Psoas muscle (tissue), 8 donors: ENCODE measurements around the gene HDAC8. TPM values are rescaled to one million over a fixed set of nuclear protein-coding genes. Genes with fewer than 3 reads are reported as not detected.

Experiments
- ATAC-seq, 4 donors: fragments of 200-7000 bp; cut with Tn5 transposase; one replicate each; pipeline ENCODE4 v1.9.1; 2020; ENCODE audit warnings: moderate library complexity in 3 of 4, mild to moderate bottlenecking in 2 of 4
- DNase-seq, 2 donors: peaks; one replicate each; pipeline ENCODE4 v3.0.0-alpha.2; 2020
- H3K27ac ChIP-seq: fragments of 200-600 bp; one replicate; pipeline ENCODE4 v1.8.0; 2022
- H3K27me3 ChIP-seq, 3 donors: fragments of 200-600 bp in 1 of 3; one replicate each; pipeline versions ENCODE4 v1.6.1 to v1.8.0; 2013 to 2022; ENCODE audit warnings: low read length in 2 of 3, mild to moderate bottlenecking in 2 of 3, moderate library complexity in 1 of 3; ENCODE audit not compliant: insufficient read depth in 3 of 3
- H3K36me3 ChIP-seq, 2 donors: fragments of 200-600 bp in 1 of 2; one replicate each; pipeline versions ENCODE4 v1.6.1 to v1.8.0; 2013 to 2022; ENCODE audit warnings: low read depth in 1 of 2, mild to moderate bottlenecking in 1 of 2, moderate library complexity in 1 of 2; ENCODE audit not compliant: insufficient read depth in 1 of 2
- H3K4me1 ChIP-seq: fragments of 200-600 bp; one replicate; pipeline ENCODE4 v1.8.0; 2022
- H3K4me3 ChIP-seq: fragments of 200-600 bp; one replicate; pipeline ENCODE4 v1.8.0; 2022; ENCODE audit warnings: mild to moderate bottlenecking
- H3K9me3 ChIP-seq: fragments of 200-600 bp; one replicate; pipeline ENCODE4 v1.8.0; 2022
- WGBS, 3 donors: extraction: QIAGEN DNeasy Blood & Tissue Kit; methylation state at CpG; one replicate each; pipeline versions ENCODE4 v1.1.6 to v1.1.7; 2013; 5-methylcytosine and 5-hydroxymethylcytosine counted together
- intact Hi-C, 2 donors: fragments of 100-400 bp; cut with DNase I; formaldehyde crosslinking; loops; one replicate each; pipeline versions ENCODE4 v1.11.0 to v1.14.2; 2022
- polyA plus RNA-seq, 3 donors: library from polyadenylated mRNA; stranded (reverse); fragments of 200-250 nt; gene quantifications; one replicate each; pipeline ENCODE4 v1.2.3, GENCODE V29; 2013
- total RNA-seq, 4 donors: library from RNA; stranded (reverse); fragmentation: NEBNext Ultra II Directional in 2 of 4; extraction: Animal tissue kit (Norgen Biotek cat#: 25700) in 2 of 4; gene quantifications; one replicate each; pipeline versions ENCODE4 v1.2.1 to v1.2.4, GENCODE V29; 2021 to 2023
- TF ChIP-seq, protein P1 (sequence below): fragments of 200-600 bp; IDR thresholded peaks from one replicate; pipeline ENCODE4 v1.8.0; 2022; ENCODE audit warnings: antibody characterized with exemption
- donor health status: healthy with polysubstance abuse.
- donor health status: DM: no; HTN: no; CAD: no; lungs with moderate emphysema.
- donor health status: Bipolar disorder and iron deficiency.
- donor health status: healthy.
- donor health status: DM: yes; HTN: yes; CAD: no.
- donor health status: DM: no; HTN: no; CAD: no.
- donor health status: DM: no; HTN: no; CAD: no.
- donor health status: DM: yes; HTN: yes; CAD: no.

The HDAC8 gene
- total and polyA plus RNA-seq, 7 donors, result 5.8 to 17.5 (median 10.8) TPM

GRCh38 chrX:72392042-72392441 lies 180.6 kb downstream of the HDAC8 start:
- intact Hi-C loops, result loop anchor here in 1 of 2 donors (10.0 kb wide), 1 partner anchor 153 kb away; no protein-coding TSS in a partner anchor
- no peaks in the 10 kb centered on the region for H3K36me3 ChIP-seq
- H3K27me3 ChIP-seq, result peaks cover 0 to 7% (median 0%) of the 10 kb centered on the region in 3 donors
- no peak overlapping the region for H3K4me3 ChIP-seq
- DNase-seq (no peak), ATAC-seq (peak in 2 of 4 donors; percentile 20 to 59)
- H3K9me3 ChIP-seq, result no peaks in the 10 kb centered on the region
- no peak overlapping the region for H3K27ac ChIP-seq
- TF ChIP-seq, protein P1, sequence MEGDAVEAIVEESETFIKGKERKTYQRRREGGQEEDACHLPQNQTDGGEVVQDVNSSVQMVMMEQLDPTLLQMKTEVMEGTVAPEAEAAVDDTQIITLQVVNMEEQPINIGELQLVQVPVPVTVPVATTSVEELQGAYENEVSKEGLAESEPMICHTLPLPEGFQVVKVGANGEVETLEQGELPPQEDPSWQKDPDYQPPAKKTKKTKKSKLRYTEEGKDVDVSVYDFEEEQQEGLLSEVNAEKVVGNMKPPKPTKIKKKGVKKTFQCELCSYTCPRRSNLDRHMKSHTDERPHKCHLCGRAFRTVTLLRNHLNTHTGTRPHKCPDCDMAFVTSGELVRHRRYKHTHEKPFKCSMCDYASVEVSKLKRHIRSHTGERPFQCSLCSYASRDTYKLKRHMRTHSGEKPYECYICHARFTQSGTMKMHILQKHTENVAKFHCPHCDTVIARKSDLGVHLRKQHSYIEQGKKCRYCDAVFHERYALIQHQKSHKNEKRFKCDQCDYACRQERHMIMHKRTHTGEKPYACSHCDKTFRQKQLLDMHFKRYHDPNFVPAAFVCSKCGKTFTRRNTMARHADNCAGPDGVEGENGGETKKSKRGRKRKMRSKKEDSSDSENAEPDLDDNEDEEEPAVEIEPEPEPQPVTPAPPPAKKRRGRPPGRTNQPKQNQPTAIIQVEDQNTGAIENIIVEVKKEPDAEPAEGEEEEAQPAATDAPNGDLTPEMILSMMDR, result no peak
- peaks cover 13% of the 10 kb centered on the region for H3K4me1 ChIP-seq

DNA sequence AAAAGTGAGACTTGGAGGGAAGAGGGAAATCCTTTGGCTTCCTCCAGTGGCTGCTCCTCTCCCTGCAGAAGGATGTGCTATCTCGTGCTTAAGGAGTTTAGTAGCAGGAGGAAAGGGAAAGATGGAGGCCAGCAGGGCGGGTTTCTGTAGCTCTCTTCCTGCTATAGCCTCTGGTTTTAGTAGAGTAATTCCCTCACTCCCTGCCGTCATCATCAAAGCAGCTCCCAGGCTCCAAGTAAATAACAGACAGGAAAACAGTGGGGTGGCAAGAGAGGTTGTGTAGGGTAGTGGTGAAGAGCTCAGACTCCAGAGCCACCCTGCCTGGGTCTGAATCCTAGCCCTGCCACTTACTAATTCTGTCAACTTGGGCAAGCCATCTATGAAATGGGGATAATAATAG lies 185.4 kb downstream of the HDAC8 start:
- intact Hi-C loops, result no loop called here
- H3K4me3 ChIP-seq, result no peak overlapping the region
- no peaks in the 10 kb centered on the region for H3K4me1 ChIP-seq
- H3K27ac ChIP-seq, result no peak overlapping the region
- no peak for DNase-seq
- ATAC-seq, result no peak
- TF ChIP-seq, protein P1, result no peak
- no peaks in the 10 kb centered on the region for H3K36me3 ChIP-seq
- no peaks in the 10 kb centered on the region for H3K9me3 ChIP-seq
- peaks cover 0 to 2% (median 0%) of the 10 kb centered on the region in 3 donors for H3K27me3 ChIP-seq
- WGBS, 3 donors, result 61 to 100% (median 87%) methylated on average over 2 to 3 of the region's 3 CpGs

- TF ChIP-seq, protein P1, result no peak
- Histone ChIP-seq H3K27ac (peak overlapping the region; percentile 24), H3K9me3 (no peaks in the 10 kb centered on the region), H3K27me3 (peaks cover 0 to 4% (median 0%) of the 10 kb centered on the region in 3 donors), H3K4me3 (no peak overlapping the region), H3K4me1 (no peaks in the 10 kb centered on the region), H3K36me3 (no peaks in the 10 kb centered on the region)
- 15 to 28% (median 20%) methylated on average over 4 of the region's 4 CpGs for WGBS, 3 donors
- intact Hi-C loops, result no loop called here
- DNase-seq (no peak), ATAC-seq (peak; percentile 83 to 95 (median 86))
Measured at GRCh38 chrX:72382202-72382595, 190.4 kb downstream of the HDAC8 start.

- H3K9me3 ChIP-seq, result no peaks in the 10 kb centered on the region
- TF ChIP-seq, protein P1, result no peak
- peak; percentile 25 to 77 (median 68) for ATAC-seq
- no peak for DNase-seq
- H3K4me1 ChIP-seq, result no peaks in the 10 kb centered on the region
- peaks cover 0 to 4% (median 0%) of the 10 kb centered on the region in 3 donors for H3K27me3 ChIP-seq
- H3K27ac ChIP-seq, result peak overlapping the region; percentile 24
- intact Hi-C loops, result no loop called here
- H3K4me3 ChIP-seq, result no peak overlapping the region
- no peaks in the 10 kb centered on the region for H3K36me3 ChIP-seq
- WGBS, 3 donors, result 21 to 34% (median 30%) methylated on average over 2 of the region's 2 CpGs
Measured at GRCh38 chrX:72381439-72382201, 191.0 kb downstream of the HDAC8 start.
